IPS-18c (cell line): ENCODE results near the gene POU4F2.

Experiments
- H3K4me3 ChIP-seq: 2 replicates; pipeline ENCODE4 v1.7.0; 2013; ENCODE audit warnings: low read depth, mild to moderate bottlenecking, low read length, moderate library complexity; ENCODE audit not compliant: insufficient read depth
- H3K9me3 ChIP-seq: one replicate; pipeline ENCODE4 v1.6.1; 2013; ENCODE audit warnings: mild to moderate bottlenecking, low read length, moderate library complexity; ENCODE audit not compliant: control insufficient read depth, insufficient read depth

The POU4F2 gene

GRCh38 chr4:146638786-146639505 lies at the start of gene POU4F2:
TSS of gene POU4F2 (plus strand) at chr4:146638893. CDS start at chr4:146639141, 248 bp downstream.
- Histone ChIP-seq H3K4me3 (peak within 1 kb of the TSS; percentile 56), H3K9me3 (peaks cover 5% of the 10 kb centered on the region)

GRCh38 chr4:146590801-146591200 lies 47.9 kb upstream of the POU4F2 start:
- peaks cover 2% of the 10 kb centered on the region for H3K9me3 ChIP-seq
- H3K4me3 ChIP-seq = no peak overlapping the region

GRCh38 chr4:146592019-146592418 lies 46.7 kb upstream of the POU4F2 start:
- Histone ChIP-seq H3K9me3 (peaks cover 2% of the 10 kb centered on the region), H3K4me3 (no peak overlapping the region)

- Histone ChIP-seq H3K4me3 (peak overlapping the region; percentile 25; the same call in 1 of the 2 replicates), H3K9me3 (peaks cover 3% of the 10 kb centered on the region)
Measured at GRCh38 chr4:146632770-146633470, 5.8 kb upstream of the POU4F2 start.

- Histone ChIP-seq H3K9me3 (peaks cover 3% of the 10 kb centered on the region), H3K4me3 (no peak overlapping the region)
Measured at GRCh38 chr4:146633471-146633800, 5.3 kb upstream of the POU4F2 start.

- H3K9me3 ChIP-seq = peaks cover 3% of the 10 kb centered on the region
- H3K4me3 ChIP-seq = no peak overlapping the region
Measured at GRCh38 chr4:146634825-146635224, 3.9 kb upstream of the POU4F2 start.

- peak overlapping the region; percentile 56 for H3K4me3 ChIP-seq
- H3K9me3 ChIP-seq = peaks cover 5% of the 10 kb centered on the region
Measured at GRCh38 chr4:146637621-146638332, 916 bp upstream of the POU4F2 start.

- H3K4me3 ChIP-seq = peak overlapping the region; percentile 56
- H3K9me3 ChIP-seq = peaks cover 5% of the 10 kb centered on the region
Measured at GRCh38 chr4:146638333-146638785, 334 bp upstream of the POU4F2 start.

- H3K4me3 ChIP-seq = peak overlapping the region; percentile 56; the same call in 1 of the 2 replicates
- peaks cover 5% of the 10 kb centered on the region for H3K9me3 ChIP-seq
Measured at GRCh38 chr4:146639506-146639932, 826 bp downstream of the POU4F2 start.

- Histone ChIP-seq H3K9me3 (peaks cover 2% of the 10 kb centered on the region), H3K4me3 (no peak overlapping the region)
Measured at GRCh38 chr4:146640021-146640464, 1.4 kb downstream of the POU4F2 start.

GRCh38 chr4:146640465-146641061 lies 1.9 kb downstream of the POU4F2 start:
- Histone ChIP-seq H3K4me3 (peak overlapping the region; percentile 9; the same call in 1 of the 2 replicates), H3K9me3 (peaks cover 2% of the 10 kb centered on the region)

- Histone ChIP-seq H3K4me3 (no peak overlapping the region), H3K9me3 (peaks cover 2% of the 10 kb centered on the region)
Measured at GRCh38 chr4:146641762-146642161, 3.1 kb downstream of the POU4F2 start.

- no peak overlapping the region for H3K4me3 ChIP-seq
Measured at GRCh38 chr4:146643812-146644401, 5.2 kb downstream of the POU4F2 start.

GRCh38 chr4:146645921-146646320 lies 7.2 kb downstream of the POU4F2 start:
- no peaks in the 10 kb centered on the region for H3K9me3 ChIP-seq

More at GRCh38 chr4:146643812-146644401, 5.2 kb downstream of the POU4F2 start:
- peaks cover 2% of the 10 kb centered on the region for H3K9me3 ChIP-seq

GRCh38 chr4:146646593-146647325 lies 8.1 kb downstream of the POU4F2 start:
- Histone ChIP-seq H3K4me3 (no peak overlapping the region), H3K9me3 (no peaks in the 10 kb centered on the region)

More at GRCh38 chr4:146645921-146646320, 7.2 kb downstream of the POU4F2 start:
- no peak overlapping the region for H3K4me3 ChIP-seq
